Stimulated activated CD8-positive, alpha-beta memory T cell treated with anti-CD3 and anti-CD28 coated beads, Interleukin-7, amount 100 ng/mL, for 48 hours (primary cell): Measurements from ENCODE around the gene MDM2.

Source experiments
- DNase-seq, 2 donors: peaks; one replicate each; pipeline ENCODE4 v3.0.0-alpha.2; 2020; ENCODE audit warnings: low read depth in 1 of 2; ENCODE audit errors: extremely low read depth in 1 of 2

MDM2 gene

DNA sequence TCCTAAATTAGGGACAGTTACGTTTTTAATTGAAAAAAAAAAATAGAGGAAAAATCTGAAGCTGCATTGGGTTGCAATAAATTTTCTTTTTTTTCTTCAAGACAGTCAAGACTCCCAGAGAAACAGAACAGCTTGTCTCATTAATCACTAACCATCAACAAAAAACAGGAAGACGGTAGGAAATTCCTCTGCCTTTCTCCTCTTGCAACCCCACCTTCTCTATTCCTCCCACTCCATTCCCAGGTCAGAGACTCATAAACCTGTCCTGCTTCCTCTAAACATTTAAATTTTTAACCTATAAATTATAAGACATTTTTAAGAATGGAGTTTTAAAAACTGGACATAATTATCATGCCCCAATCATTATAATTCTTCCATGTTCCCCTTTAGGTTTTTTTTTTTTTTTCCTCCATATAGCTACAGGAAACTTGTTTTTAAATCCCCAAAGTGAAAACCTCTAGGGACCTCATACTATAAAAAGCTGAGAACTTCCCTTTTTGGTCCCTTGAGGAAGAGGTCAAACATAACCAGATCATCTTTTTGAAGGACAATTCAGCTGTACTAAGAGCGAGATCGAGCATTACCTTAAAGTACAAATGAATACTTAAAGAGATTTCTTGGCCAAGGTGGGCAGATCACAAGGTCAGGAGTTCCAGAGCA is 89.0 kb downstream of the MDM2 start:
- DNase-seq = no peak

DNA sequence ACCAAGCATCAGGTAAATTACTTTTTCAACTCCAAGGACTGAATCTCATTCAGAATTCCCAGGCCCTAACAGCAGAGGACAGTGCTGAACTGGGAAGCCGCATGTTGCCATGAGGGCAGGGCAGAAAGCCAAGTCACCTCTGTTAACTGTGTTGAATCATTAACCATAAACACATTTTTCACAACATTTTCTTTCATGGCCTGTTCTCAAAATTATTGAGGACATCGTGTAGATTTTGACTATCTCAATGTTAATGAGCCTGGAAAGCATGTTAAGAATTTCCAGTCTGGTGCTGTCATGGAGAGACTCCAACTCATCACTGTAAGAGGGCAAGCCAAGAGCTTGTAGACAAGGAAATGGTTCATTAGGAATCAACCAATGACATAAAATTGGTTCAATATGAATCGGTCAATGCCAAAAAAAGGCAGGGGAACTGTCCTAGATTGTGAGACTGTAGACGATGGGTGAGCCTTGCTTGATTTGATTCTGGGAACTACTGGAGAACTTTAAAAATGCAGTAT is 91.3 kb downstream of the MDM2 start:
- no peak for DNase-seq

DNA sequence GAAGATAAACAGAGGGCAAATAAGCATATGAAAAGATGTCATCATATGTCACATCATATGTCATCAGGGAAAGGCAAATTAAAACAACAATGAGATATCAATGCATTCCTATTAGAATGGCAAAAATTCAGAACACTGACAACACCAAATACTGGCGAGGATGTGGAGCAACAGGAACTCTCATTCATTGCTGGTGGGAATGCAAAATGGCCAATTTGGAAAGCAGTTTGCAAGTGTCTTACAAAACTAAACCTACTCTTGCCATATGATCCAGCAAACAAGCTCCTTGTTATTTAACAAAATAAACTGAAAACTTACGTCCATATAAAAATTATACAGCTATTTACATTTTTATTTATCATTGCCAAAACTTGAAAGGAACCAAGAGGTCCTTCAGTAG is 92.3 kb downstream of the MDM2 start:
- no peak for DNase-seq
